Activated T-cell treated with anti-CD3 and anti-CD28 coated beads, Interleukin-2, amount 50 U/mL, for 24 hours (primary cell): ENCODE measurements around the gene MTMR10.
A peak's percentile ranks its signal among the peaks of the same experiment; 100 is the strongest.

Experiments used
- DNase-seq: peaks from one replicate; pipeline ENCODE4 v3.0.0-alpha.2; 2020
- H3K27ac Mint-ChIP-seq: 2 replicates; pipeline ENCODE4 v1.8.0; 2020; ENCODE audit warnings: mild to moderate bottlenecking, mixed read lengths
- H3K27me3 Mint-ChIP-seq: 2 replicates; pipeline ENCODE4 v1.8.0; 2020; ENCODE audit warnings: mixed read lengths
- H3K36me3 Mint-ChIP-seq: 2 replicates; pipeline ENCODE4 v1.8.0; 2020; ENCODE audit warnings: low read depth, mixed read lengths
- H3K4me1 Mint-ChIP-seq: 2 replicates; pipeline ENCODE4 v1.8.0; 2020; ENCODE audit warnings: low read depth, mixed read lengths
- H3K4me3 Mint-ChIP-seq: 2 replicates; pipeline ENCODE4 v1.8.0; 2020; ENCODE audit warnings: mild to moderate bottlenecking, moderate library complexity, mixed read lengths
- H3K9me3 Mint-ChIP-seq: 2 replicates; pipeline ENCODE4 v1.8.0; 2020; ENCODE audit warnings: mixed read lengths

MTMR10 gene

DNA sequence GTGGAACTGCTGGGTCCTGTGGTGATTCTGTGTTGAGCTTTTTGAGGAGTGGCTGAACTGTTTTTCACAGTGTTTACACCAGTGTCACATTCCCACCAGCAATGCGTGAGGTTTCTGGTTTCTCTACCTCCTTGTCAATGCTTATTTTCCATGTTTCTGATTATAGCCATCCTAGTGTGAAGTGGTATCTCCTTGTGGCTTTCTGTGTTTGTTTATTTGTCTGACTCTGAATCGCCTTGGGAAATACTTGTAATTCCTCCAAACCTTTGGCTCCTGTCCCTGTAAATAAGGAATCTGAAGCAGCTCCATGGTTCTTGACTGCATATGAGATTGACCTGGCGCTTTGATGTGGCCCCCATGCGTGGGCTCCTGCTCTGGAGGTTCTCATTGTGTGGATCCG, 67.1 kb downstream of the MTMR10 start:
- H3K27me3 Mint-ChIP-seq, result no peaks in the 10 kb centered on the region
- peaks cover 95% of the 10 kb centered on the region for H3K36me3 Mint-ChIP-seq
- no peak overlapping the region for H3K27ac Mint-ChIP-seq
- no peak for DNase-seq
- H3K4me3 Mint-ChIP-seq, result no peak overlapping the region
- H3K4me1 Mint-ChIP-seq, result no peaks in the 10 kb centered on the region
- no peaks in the 10 kb centered on the region for H3K9me3 Mint-ChIP-seq

- Mint-ChIP-seq H3K27ac (peak overlapping the region; percentile 7), H3K4me3 (no peak overlapping the region), H3K27me3 (no peaks in the 10 kb centered on the region), H3K36me3 (peaks cover 93% of the 10 kb centered on the region), H3K9me3 (no peaks in the 10 kb centered on the region), H3K4me1 (no peaks in the 10 kb centered on the region)
- DNase-seq, result no peak
These were observed 68.0 kb downstream of the MTMR10 start for GRCh38 chr15:30923429-30923828.

- no peak for DNase-seq
- H3K4me3 Mint-ChIP-seq, result no peak overlapping the region
- peak overlapping the region; percentile 2 for H3K27ac Mint-ChIP-seq
- H3K9me3 Mint-ChIP-seq, result no peaks in the 10 kb centered on the region
- peaks cover 93% of the 10 kb centered on the region for H3K36me3 Mint-ChIP-seq
- H3K27me3 Mint-ChIP-seq, result no peaks in the 10 kb centered on the region
- no peaks in the 10 kb centered on the region for H3K4me1 Mint-ChIP-seq
These were observed 68.7 kb downstream of the MTMR10 start for GRCh38 chr15:30922480-30923311.

- H3K36me3 Mint-ChIP-seq, result peaks cover 92% of the 10 kb centered on the region
These were observed 69.5 kb downstream of the MTMR10 start for GRCh38 chr15:30921781-30922479.

DNA sequence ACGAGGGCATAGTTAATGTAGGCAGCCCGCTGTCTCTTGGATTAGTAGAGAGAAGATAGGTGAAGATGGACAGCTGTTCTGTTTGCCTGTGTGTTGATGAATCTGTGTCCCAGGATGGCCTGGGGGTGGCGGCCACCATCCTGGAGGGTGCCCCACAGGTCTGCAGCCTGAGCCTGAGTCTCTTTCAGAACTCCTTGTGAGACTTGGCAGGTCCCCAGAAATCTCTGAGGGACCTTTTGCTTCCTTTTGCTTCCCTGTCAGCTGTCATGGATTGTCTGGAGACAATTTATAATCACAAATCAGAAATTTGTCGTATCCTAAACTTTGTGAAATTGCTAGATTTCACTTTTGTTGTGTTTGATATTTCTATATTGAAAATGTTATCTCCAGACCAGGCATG, 70.3 kb downstream of the MTMR10 start:
- H3K36me3 Mint-ChIP-seq, result peaks cover 92% of the 10 kb centered on the region
- H3K27me3 Mint-ChIP-seq, result no peaks in the 10 kb centered on the region
- H3K4me3 Mint-ChIP-seq, result no peak overlapping the region
- H3K4me1 Mint-ChIP-seq, result peaks cover 4% of the 10 kb centered on the region
- no peaks in the 10 kb centered on the region for H3K9me3 Mint-ChIP-seq
- H3K27ac Mint-ChIP-seq, result peak overlapping the region; percentile 29
- DNase-seq, result no peak

More at GRCh38 chr15:30921781-30922479, 69.5 kb downstream of the MTMR10 start:
- Mint-ChIP-seq H3K27me3 (no peaks in the 10 kb centered on the region), H3K4me1 (peaks cover 1% of the 10 kb centered on the region), H3K27ac (peak overlapping the region; percentile 40), H3K4me3 (no peak overlapping the region), H3K9me3 (no peaks in the 10 kb centered on the region)
- no peak for DNase-seq

- Mint-ChIP-seq H3K4me3 (no peak overlapping the region), H3K27me3 (no peaks in the 10 kb centered on the region)
These were observed 71.4 kb downstream of the MTMR10 start for GRCh38 chr15:30919877-30920550.

DNA sequence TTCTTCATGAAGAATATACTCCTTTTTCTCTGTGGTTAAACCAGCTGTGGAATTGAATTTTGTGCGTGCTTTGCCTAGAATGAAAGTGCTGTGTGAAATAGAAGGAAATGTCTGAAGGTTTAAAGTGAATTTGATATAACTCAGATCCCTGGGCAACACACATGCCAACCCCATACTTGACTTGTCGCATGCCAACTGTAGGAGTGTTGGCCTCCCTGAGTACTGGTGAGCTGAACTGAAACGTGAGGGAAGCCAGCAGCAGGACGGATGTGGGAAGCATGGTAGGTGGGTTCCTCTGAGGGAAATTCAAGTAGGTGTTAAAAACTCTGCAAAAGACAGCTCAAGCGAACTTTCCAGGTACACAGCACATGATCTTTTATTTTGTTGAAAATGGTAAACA, 73.1 kb downstream of the MTMR10 start:
- H3K27ac Mint-ChIP-seq, result no peak overlapping the region
- H3K36me3 Mint-ChIP-seq, result peaks cover 92% of the 10 kb centered on the region
- no peak for DNase-seq
- no peak overlapping the region for H3K4me3 Mint-ChIP-seq
- peaks cover 7% of the 10 kb centered on the region for H3K4me1 Mint-ChIP-seq
- no peaks in the 10 kb centered on the region for H3K27me3 Mint-ChIP-seq
- H3K9me3 Mint-ChIP-seq, result no peaks in the 10 kb centered on the region

More at GRCh38 chr15:30919877-30920550, 71.4 kb downstream of the MTMR10 start:
- DNase-seq, result no peak
- Mint-ChIP-seq H3K9me3 (no peaks in the 10 kb centered on the region), H3K36me3 (peaks cover 91% of the 10 kb centered on the region), H3K4me1 (peaks cover 6% of the 10 kb centered on the region), H3K27ac (no peak overlapping the region)

GRCh38 chr15:30917675-30918074, 73.8 kb downstream of the MTMR10 start:
- H3K9me3 Mint-ChIP-seq, result no peaks in the 10 kb centered on the region
- H3K4me1 Mint-ChIP-seq, result peaks cover 7% of the 10 kb centered on the region
- H3K27me3 Mint-ChIP-seq, result no peaks in the 10 kb centered on the region
- no peak overlapping the region for H3K27ac Mint-ChIP-seq
- no peak overlapping the region for H3K4me3 Mint-ChIP-seq
- DNase-seq, result no peak
- peaks cover 92% of the 10 kb centered on the region for H3K36me3 Mint-ChIP-seq

- H3K27ac Mint-ChIP-seq, result peak overlapping the region; percentile 0
- H3K4me1 Mint-ChIP-seq, result peaks cover 7% of the 10 kb centered on the region
- H3K4me3 Mint-ChIP-seq, result no peak overlapping the region
- no peaks in the 10 kb centered on the region for H3K27me3 Mint-ChIP-seq
- DNase-seq, result no peak
- no peaks in the 10 kb centered on the region for H3K9me3 Mint-ChIP-seq
- peaks cover 92% of the 10 kb centered on the region for H3K36me3 Mint-ChIP-seq
These were observed 74.4 kb downstream of the MTMR10 start for GRCh38 chr15:30917013-30917412.

GRCh38 chr15:30913761-30914160, 77.7 kb downstream of the MTMR10 start:
- Mint-ChIP-seq H3K9me3 (no peaks in the 10 kb centered on the region), H3K4me1 (peaks cover 11% of the 10 kb centered on the region), H3K27ac (no peak overlapping the region), H3K27me3 (no peaks in the 10 kb centered on the region), H3K4me3 (no peak overlapping the region), H3K36me3 (peaks cover 86% of the 10 kb centered on the region)
- no peak for DNase-seq

DNA sequence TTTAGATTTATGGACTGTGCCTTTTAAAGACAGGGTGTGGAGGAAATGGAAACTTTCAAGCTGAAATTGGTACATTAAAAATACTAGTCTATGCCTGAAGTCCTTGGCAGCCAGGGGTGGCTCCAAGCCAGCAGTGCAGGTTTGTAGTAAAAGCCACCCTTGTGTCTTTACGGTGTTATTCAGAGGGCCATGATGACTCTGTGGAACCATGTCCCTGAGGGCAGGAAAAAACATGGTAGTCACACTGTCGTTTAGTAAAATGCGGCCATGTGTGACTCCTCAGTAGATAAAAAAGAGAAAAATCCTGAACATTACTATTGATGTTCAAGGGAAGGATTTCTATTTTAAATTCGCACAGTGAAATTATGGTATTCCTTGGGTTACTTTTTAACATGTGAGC, 85.1 kb downstream of the MTMR10 start:
- H3K4me1 Mint-ChIP-seq, result peaks cover 51% of the 10 kb centered on the region
- peaks cover 81% of the 10 kb centered on the region for H3K36me3 Mint-ChIP-seq
- H3K9me3 Mint-ChIP-seq, result no peaks in the 10 kb centered on the region
- no peak overlapping the region for H3K4me3 Mint-ChIP-seq
- H3K27me3 Mint-ChIP-seq, result no peaks in the 10 kb centered on the region
- no peak overlapping the region for H3K27ac Mint-ChIP-seq
- no peak for DNase-seq

DNA sequence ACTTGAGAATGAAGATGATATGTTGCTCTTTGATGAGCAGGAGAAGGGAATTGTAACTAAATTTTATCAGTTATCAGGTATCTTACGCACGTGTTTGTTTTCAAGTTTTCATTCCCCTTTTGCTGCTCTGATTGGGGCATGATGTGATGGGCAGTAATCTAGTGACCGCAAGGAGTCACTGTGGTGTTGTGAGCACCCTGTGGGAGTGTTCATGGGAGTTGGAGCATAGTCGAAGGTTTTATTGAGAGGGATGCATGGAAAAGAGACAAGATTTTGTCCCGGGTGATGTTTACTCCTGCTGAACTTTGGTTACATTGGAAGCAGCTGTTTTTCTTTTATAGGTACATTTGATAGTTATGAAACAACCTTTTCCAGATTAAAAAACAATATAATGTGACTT, 85.6 kb downstream of the MTMR10 start:
- no peaks in the 10 kb centered on the region for H3K9me3 Mint-ChIP-seq
- H3K4me1 Mint-ChIP-seq, result peaks cover 51% of the 10 kb centered on the region
- DNase-seq, result no peak
- H3K27ac Mint-ChIP-seq, result no peak overlapping the region
- peaks cover 84% of the 10 kb centered on the region for H3K36me3 Mint-ChIP-seq
- no peak overlapping the region for H3K4me3 Mint-ChIP-seq
- no peaks in the 10 kb centered on the region for H3K27me3 Mint-ChIP-seq

GRCh38 chr15:30904812-30905211, 86.6 kb downstream of the MTMR10 start:
- H3K4me3 Mint-ChIP-seq, result peak overlapping the region; percentile 85
- H3K27me3 Mint-ChIP-seq, result no peaks in the 10 kb centered on the region
- H3K4me1 Mint-ChIP-seq, result peaks cover 50% of the 10 kb centered on the region
- H3K9me3 Mint-ChIP-seq, result no peaks in the 10 kb centered on the region
- no peak for DNase-seq
- peak overlapping the region; percentile 5 for H3K27ac Mint-ChIP-seq
- H3K36me3 Mint-ChIP-seq, result peaks cover 86% of the 10 kb centered on the region

DNA sequence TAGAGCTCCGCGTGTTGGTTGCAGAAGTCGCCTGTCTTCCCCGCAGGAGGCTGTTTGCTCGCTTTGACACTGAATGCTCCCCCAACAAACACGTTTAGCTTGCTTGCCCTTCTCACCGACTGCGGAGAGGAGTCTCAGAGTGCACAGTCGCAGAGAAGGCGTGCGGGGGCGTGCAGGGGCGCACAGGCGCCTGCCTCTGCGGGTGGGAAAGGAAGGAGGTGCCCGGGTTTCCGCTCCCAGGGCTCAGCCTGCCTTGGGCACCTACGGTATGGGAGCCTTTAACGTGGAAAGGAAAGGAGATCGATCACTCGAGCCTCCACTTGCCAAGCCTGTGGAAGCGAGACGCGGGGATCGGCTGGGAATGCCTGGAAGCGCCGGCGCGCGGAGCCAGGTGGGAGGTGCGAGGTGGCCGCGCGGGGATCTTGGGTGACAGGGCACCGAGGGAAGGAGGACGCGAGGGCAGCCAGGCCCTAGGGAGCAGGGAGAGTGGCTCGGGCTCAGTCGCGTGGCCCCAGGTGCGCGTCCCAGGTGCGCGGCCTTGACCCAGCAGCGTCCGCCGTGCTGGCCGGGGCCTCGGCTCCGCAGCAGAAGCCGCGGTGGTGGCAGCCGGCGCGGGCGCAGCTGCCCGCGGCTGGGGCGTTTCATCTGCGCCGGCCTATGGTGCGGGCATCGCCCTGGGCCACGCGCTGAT, 87.8 kb downstream of the MTMR10 start, which contains the start of gene FAN1:
TSS of gene FAN1 (plus strand) at position 419 of the 691 bp plus-strand sequence. CDS start 749 bp downstream, outside the sequence.
- H3K27me3 Mint-ChIP-seq, result no peaks in the 10 kb centered on the region
- peak within 1 kb of the TSS; percentile 86 for H3K27ac Mint-ChIP-seq
- peak within 1 kb of the TSS; percentile 85 for H3K4me3 Mint-ChIP-seq
- peaks cover 77% of the 10 kb centered on the region for H3K36me3 Mint-ChIP-seq
- no peaks in the 10 kb centered on the region for H3K9me3 Mint-ChIP-seq
- H3K4me1 Mint-ChIP-seq, result peaks cover 47% of the 10 kb centered on the region
- peak; percentile 86 for DNase-seq
